ENCODE data around the gene KCNAB1.
"Not testable (repeated sequence)": the region's sequence is repeated elsewhere in the genome, so short reads cannot be mapped to it uniquely, and the experiment has no call there.

KCNAB1 gene

DNA sequence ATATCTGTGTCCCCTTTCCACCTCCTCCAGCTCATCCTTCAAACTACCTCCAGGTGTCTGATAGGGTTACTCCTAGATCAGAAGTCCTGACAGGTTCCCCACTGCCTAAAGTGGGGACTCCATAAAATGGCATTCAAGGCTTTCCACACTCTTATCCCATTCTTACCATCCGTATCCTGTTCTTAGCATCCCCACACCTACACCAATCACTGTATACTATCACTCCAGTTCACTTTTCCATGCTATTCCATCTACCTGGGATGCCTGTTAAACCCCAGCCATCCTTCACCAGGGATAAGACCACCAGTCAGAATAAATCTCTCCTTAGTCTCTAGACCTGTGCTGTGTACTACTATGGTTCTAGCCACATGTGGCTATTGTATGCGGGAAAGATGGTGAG is 415.4 kb downstream of the KCNAB1 start:
- no peak for DNase-seq (ENCODE audit: low read depth in 2 of 2)

- no peak for DNase-seq (ENCODE audit: low read depth in 2 of 2)
Measured at GRCh38 chr3:156536524-156537316, 416.3 kb downstream of the KCNAB1 start.

- no peak for DNase-seq (ENCODE audit: low read depth in 2 of 2)
Measured at GRCh38 chr3:156539051-156539450, 418.7 kb downstream of the KCNAB1 start.

GRCh38 chr3:156539802-156540201 is 419.4 kb downstream of the KCNAB1 start:
- no peak for DNase-seq (ENCODE audit: low read depth in 2 of 2)

- DNase-seq (ENCODE audit: low read depth in 2 of 2): no peak
Measured at GRCh38 chr3:156542101-156543042, 422.0 kb downstream of the KCNAB1 start.

- DNase-seq (ENCODE audit: low read depth in 2 of 2): no peak
Measured at GRCh38 chr3:156543043-156543555, 422.7 kb downstream of the KCNAB1 start.

DNA sequence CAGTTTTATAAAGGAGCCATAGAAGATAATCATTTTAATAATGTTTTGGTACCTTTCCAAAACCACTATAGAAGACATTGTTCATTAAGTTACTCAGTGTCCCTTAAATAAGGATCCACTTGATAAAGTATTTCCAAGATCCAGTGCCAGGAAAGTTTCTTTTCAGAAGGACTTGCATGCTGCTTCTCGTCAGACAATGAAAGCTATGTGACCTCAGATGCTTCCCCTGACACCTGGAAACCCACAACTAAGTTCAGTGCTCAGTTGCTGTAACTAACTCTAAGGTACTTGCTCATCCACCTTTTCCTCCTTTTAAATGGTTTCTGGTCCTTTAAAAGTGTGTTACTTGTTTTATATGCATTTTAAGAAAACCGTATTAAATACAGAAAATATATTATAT is 427.3 kb downstream of the KCNAB1 start:
- DNase-seq (ENCODE audit: low read depth in 2 of 2): no peak

DNA sequence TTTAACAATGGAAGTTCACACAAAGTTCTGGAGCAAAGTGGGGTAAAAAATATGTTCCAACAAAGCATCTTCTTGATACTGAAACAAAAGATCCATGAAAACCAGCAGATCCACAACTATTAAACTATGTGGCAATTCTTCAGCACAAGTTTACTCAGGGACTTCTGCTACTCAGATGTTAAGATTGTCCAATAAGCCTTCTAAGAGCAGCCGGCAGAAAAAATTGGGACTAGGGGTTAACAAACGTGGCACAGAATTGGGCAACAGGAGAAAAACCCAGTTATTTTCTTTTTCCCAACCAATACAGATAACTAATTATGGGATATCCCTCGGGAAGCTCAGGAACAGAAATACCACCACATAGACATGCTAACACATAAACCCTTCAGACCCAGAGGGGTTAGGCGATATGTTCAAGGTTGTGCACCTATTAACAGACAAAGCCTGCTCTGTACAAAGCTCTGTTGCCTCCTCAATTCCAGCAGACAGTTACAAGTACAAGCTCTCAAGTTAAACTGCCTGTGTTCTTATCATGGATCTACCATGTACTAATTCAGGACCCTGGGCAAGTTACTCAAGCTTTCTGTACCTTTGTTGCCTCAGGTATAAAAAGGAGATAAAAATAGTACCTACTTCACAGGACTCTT is 427.8 kb downstream of the KCNAB1 start:
- no peak for DNase-seq (ENCODE audit: low read depth in 2 of 2)

DNA sequence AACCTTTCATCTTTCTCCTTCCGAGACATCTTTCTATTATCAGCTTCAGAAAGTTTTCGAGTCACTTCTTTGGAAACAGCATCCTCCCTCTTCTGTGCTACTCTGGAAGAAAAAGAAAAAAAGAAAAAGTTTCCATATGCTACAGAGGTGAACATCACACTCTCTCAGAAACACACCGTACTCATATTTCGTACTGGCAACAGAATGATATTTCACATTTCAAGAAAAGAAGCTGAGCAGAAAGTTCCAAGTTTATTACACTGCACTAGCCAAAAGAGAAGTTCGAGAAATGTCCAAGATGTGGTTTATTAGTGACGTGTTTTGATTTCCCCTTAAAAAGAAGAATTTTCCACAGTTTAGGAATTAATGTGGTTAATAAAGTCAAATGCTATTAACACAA is 428.5 kb downstream of the KCNAB1 start:
- DNase-seq (ENCODE audit: low read depth in 2 of 2): no peak

- DNase-seq (ENCODE audit: low read depth in 2 of 2): no peak
Measured at GRCh38 chr3:156551261-156551660, 430.9 kb downstream of the KCNAB1 start.

GRCh38 chr3:156551746-156552145 is 431.4 kb downstream of the KCNAB1 start:
- no peak for DNase-seq (ENCODE audit: low read depth in 2 of 2)

DNA sequence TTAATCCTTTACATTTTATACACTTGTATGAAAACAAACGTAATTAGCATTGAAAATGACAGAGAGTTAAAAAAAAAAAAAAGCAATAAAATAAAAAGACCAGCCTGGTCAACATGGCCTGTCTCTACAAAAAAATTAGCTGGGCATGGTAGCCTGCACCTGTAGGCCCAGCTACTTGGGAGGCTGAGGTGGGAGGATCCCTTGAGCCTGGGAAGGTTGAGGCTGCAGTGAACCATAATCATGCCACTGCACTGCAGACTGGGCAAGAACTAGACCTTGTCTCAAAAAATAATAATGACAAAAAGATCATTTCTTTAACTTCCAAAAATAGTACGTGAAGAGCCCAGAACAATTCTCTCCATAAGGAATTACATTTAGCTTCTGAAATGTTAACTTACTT is 432.6 kb downstream of the KCNAB1 start:
- DNase-seq (ENCODE audit: low read depth in 2 of 2): no peak

DNA sequence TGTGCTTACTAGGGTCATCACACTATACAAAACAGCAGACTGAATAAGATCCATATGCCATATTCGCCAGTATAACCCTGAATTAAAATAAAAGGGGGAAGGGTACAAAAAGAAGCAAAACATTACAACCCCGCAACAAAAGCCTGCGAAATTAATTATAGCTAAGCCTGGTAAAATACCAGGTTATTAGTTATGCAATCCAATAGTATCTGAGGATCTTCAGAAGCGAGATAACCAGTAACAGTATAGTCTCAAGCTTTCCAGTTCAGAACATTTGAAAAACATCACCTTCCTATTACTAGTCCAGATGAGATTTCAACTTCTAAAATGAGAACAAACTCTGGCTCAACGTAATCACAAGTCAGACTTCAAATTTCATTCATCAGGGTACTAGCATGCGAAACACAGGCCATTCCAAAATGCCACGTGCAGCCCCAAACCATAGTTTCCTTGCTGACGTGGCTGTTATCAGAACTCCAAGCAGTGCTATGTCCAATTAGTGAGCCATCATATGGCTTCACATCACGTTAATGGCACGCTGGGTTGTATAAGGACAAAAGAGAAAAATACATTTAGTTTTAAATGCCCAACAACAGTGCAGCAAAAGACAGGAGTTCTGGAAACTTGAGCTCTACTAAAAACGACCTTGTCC is 433.5 kb downstream of the KCNAB1 start:
- DNase-seq (ENCODE audit: low read depth in 2 of 2): no peak

- DNase-seq (ENCODE audit: low read depth in 2 of 2): no peak
Measured at GRCh38 chr3:156554515-156554841, 434.1 kb downstream of the KCNAB1 start.

DNA sequence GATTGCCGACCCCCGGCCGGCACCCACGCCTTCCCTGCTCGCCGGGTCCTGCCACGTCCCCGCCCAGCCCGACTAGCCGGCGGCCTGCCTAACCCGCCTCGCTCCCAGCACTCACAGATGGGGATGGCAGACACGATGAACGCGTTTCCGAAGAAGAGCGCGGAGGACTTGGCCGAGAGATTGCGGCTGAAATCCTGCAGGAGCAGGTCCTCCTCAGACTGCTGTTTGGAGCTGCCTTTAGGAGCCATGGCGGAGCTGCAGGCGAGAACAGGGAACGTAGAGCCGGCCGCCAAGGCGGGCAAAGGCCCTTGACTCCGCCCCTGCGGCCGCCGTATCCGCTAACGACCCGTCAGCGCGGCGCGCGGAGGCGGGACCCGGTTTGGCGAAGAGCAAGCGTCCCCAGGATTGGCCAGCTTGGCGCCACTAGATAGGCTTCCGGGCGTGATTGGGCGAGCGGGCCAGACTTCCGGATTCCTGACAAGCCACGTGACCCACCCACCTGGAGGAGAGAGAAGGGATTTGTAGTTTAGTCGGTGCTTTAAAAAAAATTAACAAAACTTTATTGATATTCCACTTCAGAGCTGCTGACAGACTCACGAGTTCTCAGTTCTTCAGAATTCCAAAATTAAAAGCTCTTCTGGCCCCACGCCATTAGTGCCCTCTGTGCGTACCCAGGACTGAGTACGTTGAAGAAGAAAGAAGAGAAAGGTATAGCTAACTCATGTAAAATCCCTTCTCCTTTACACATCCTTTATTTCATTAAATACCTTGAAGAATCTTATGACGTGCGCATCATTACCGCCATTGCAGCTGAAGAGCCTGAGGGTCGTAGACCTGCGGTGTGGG is 434.7 kb downstream of the KCNAB1 start, which contains the start of gene SSR3:
Gene SSR3 (minus strand): TSS at position 276 of the 846 bp plus-strand sequence. CDS start 28 bp downstream, at position 248.
- DNase-seq (ENCODE audit: low read depth in 2 of 2): peak; percentile 92 to 96

DNA sequence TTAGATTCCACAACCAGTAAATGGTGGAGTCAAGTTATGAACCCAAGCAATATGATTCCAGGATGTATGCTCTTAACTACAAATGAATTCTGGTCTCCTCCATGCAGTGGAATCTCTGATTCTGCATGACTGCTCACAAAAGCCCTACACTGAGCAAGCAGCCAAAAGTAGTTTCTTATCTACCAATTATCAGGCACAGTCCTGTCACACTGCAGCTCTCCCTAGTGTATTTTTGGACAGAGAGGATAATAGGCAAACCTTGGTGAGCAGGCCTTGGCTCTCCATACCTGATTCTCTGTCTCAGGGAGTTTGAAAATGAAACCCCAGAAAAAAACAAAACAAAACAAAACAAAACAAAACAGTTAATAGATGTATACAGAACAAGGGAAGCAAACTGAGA is 438.0 kb downstream of the KCNAB1 start:
- no peak for DNase-seq (ENCODE audit: low read depth in 2 of 2)

DNA sequence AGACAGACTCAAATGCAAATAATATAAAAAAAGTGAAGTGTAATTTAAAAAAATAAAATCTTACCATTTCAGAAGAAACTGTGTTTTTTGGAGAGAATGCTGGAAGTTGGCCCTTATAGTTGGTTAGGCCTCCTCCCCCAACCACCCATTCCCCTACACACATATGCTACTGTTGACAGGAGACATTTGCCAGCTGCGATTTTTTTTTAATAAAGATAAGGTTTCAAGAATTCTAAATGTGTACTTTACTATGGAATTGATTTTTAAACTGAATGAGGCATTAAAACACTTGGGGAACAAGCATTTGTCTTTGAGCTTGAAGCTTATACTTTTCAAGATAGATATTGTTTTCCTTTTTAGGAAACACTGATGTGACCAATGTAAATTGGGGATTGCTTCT is 438.9 kb downstream of the KCNAB1 start:
- DNase-seq (ENCODE audit: low read depth in 2 of 2): no peak

DNA sequence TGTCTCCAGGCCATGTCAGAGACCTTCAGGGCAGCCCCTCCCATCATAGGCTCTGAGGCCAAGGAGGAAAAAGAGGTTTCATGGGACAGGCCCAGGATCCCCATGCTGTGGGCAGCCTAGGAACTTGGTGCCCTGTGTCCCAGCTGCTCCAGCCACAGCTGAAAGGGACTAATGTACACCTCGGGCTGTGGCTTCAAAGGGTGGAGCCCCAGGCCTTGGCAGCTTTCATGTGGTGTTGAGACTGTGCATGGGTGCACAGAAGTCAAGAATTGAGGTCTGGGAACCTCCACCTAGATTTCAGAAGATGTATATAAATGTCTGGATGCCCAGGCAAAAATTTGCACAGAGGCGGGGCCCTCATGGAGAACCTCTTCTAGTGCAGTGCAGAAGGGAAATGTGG is 441.2 kb downstream of the KCNAB1 start:
- no peak for DNase-seq (ENCODE audit: low read depth in 2 of 2)

GRCh38 chr3:156562486-156562885 is 442.1 kb downstream of the KCNAB1 start:
- DNase-seq (ENCODE audit: low read depth in 2 of 2): not testable (repeated sequence)

GRCh38 chr3:156563900-156564682 is 443.7 kb downstream of the KCNAB1 start:
- DNase-seq (ENCODE audit: low read depth in 2 of 2): no peak
